Measurements from ENCODE around the gene ASPHD1. TPM values are rescaled to one million over a fixed set of nuclear protein-coding genes. Genes with fewer than 3 reads are reported as not detected.

The ASPHD1 gene
- total and polyA plus RNA-seq, 2 experiments from 2014 or later = 18.6 to 35.5 TPM

DNA sequence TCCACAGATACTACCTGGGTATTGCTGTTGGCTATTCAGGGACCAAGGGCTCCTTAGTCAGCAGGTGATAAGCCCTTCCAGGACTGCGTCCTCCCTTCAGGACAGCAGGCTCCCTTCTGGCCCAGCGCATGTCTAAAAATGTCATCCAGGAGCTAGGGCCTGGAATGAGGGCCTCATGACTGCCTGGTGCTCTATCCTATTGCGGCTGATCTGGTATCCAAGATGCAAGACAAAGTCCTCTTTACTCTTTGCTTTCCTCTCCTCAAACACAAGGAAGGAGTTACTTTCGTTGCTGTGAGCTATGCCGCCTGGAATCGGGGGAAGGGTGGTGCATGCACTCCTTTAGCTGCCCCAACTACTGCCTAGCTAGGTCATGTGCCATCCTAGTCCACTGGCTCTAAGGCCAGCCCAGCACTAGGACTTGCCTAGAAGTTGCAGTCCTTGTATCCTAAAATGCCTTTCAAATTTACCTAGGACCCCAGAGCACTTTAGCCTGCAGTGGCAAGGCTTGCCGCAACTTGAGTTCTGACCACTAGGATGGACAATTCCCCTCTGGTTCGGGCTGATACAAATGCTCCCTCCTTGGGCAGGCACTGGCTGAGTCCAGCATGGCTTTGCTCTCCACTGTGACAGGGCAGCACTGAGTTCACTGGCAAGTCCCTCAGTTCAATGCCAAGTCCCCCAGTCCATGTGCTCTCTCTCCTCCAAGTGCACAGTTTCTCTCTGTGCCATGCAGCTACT, 51.5 kb downstream of the ASPHD1 start:
- Histone ChIP-seq H4K20me1 (ENCODE audit: insufficient read depth, poor library complexity, severe bottlenecking) (no peaks in the 10 kb centered on the region), H3K9me2 (replicated peaks; ENCODE audit: insufficient read depth) (no peaks in the 10 kb centered on the region), H3K4me3 (no peak overlapping the region), H3K27ac (peak overlapping the region; percentile 78), H3K9me3 (ENCODE audit: low read depth) (no peaks in the 10 kb centered on the region), H3K36me3 (replicated peaks; ENCODE audit: insufficient read depth, low read depth) (no peaks in the 10 kb centered on the region), H3K79me2 (no peaks in the 10 kb centered on the region), H3K4me1 (ENCODE audit: insufficient read depth) (no peaks in the 10 kb centered on the region), H3K27me3 (no peaks in the 10 kb centered on the region), H3K4me2 (no peak overlapping the region), H2AFZ (no peak overlapping the region)
- peak; percentile 30 for DNase-seq (ENCODE audit: low spot score)
- TF ChIP-seq EZH2 (IDR thresholded peaks at IDR 0.05; ENCODE audit: borderline replicate concordance) = no peak
- TF ChIP-seq CTCF (IDR thresholded peaks at IDR 0.05; ENCODE audit: poor library complexity) = no peak
- no peak for TF ChIP-seq EZH2phosphoT487 (IDR thresholded peaks at IDR 0.05; ENCODE audit: low read depth, severe bottlenecking, unreplicated experiment)
- 77% methylated on average over 8 of the region's 8 CpGs for WGBS (ENCODE audit: low lambda C conversion rate, missing lambda C conversion rate)

Other genes with a start within 250 kb of the ASPHD1 start
- 0.03 and 0.08 TPM in 2 replicates for gene SPN, start 237.2 kb upstream of the ASPHD1 start, total RNA-seq
- 0.05 and 0.57 TPM in 2 replicates for gene SPN, start 237.2 kb upstream of the ASPHD1 start, polyA plus RNA-seq
- gene QPRT, start 221.3 kb upstream of the ASPHD1 start, total RNA-seq = 217 and 222 TPM in 2 replicates
- 340 and 371 TPM in 2 replicates for gene QPRT, start 221.3 kb upstream of the ASPHD1 start, polyA plus RNA-seq
- gene C16orf54, start 154.5 kb upstream of the ASPHD1 start, total RNA-seq = 0.10 TPM in 1 of 2 replicates, not detected in the other
- gene C16orf54, start 154.5 kb upstream of the ASPHD1 start, polyA plus RNA-seq = 0.16 and 0.52 TPM in 2 replicates
- gene ZG16, start 122.2 kb upstream of the ASPHD1 start, total RNA-seq = 2.1 and 3.0 TPM in 2 replicates
- gene ZG16, start 122.2 kb upstream of the ASPHD1 start, polyA plus RNA-seq = 1.9 and 2.7 TPM in 2 replicates
- gene KIF22, start 109.7 kb upstream of the ASPHD1 start, total RNA-seq = 42.6 and 43.3 TPM in 2 replicates
- gene KIF22, start 109.7 kb upstream of the ASPHD1 start, polyA plus RNA-seq = 42.5 and 44.5 TPM in 2 replicates
- 123 and 132 TPM in 2 replicates for gene MAZ, start 94.0 kb upstream of the ASPHD1 start, total RNA-seq
- 190 and 192 TPM in 2 replicates for gene MAZ, start 94.0 kb upstream of the ASPHD1 start, polyA plus RNA-seq
- gene PRRT2, start 88.3 kb upstream of the ASPHD1 start, total RNA-seq = 7.0 and 8.0 TPM in 2 replicates
- 11.1 and 23.9 TPM in 2 replicates for gene PRRT2, start 88.3 kb upstream of the ASPHD1 start, polyA plus RNA-seq
- 31.6 and 39.3 TPM in 2 replicates for gene PAGR1, start 84.3 kb upstream of the ASPHD1 start, total RNA-seq
- 48.5 and 53.4 TPM in 2 replicates for gene PAGR1, start 84.3 kb upstream of the ASPHD1 start, polyA plus RNA-seq
- 80.0 and 121 TPM in 2 replicates for gene MVP, start 80.0 kb upstream of the ASPHD1 start, total RNA-seq
- 140 and 146 TPM in 2 replicates for gene MVP, start 80.0 kb upstream of the ASPHD1 start, polyA plus RNA-seq
- 94.1 and 97.1 TPM in 2 replicates for gene CDIPT, start 37.3 kb upstream of the ASPHD1 start, total RNA-seq
- 143 and 147 TPM in 2 replicates for gene CDIPT, start 37.3 kb upstream of the ASPHD1 start, polyA plus RNA-seq
- 18.0 and 36.1 TPM in 2 replicates for gene SEZ6L2, start 938 bp upstream of the ASPHD1 start, total RNA-seq
- gene SEZ6L2, start 938 bp upstream of the ASPHD1 start, polyA plus RNA-seq = 39.9 and 45.8 TPM in 2 replicates
- 5.3 and 14.3 TPM in 2 replicates for gene KCTD13, start 25.7 kb downstream of the ASPHD1 start, total RNA-seq
- gene KCTD13, start 25.7 kb downstream of the ASPHD1 start, polyA plus RNA-seq = 18.8 and 23.5 TPM in 2 replicates
- gene TMEM219, start 61.6 kb downstream of the ASPHD1 start, total RNA-seq = 106 and 119 TPM in 2 replicates
- gene TMEM219, start 61.6 kb downstream of the ASPHD1 start, polyA plus RNA-seq = 175 and 189 TPM in 2 replicates
- 28.0 and 33.4 TPM in 2 replicates for gene TAOK2, start 73.4 kb downstream of the ASPHD1 start, total RNA-seq
- gene TAOK2, start 73.4 kb downstream of the ASPHD1 start, polyA plus RNA-seq = 24.3 and 24.5 TPM in 2 replicates
- 10.6 and 12.4 TPM in 2 replicates for gene HIRIP3, start 95.1 kb downstream of the ASPHD1 start, total RNA-seq
- gene HIRIP3, start 95.1 kb downstream of the ASPHD1 start, polyA plus RNA-seq = 9.0 and 12.9 TPM in 2 replicates
- 61.2 and 99.9 TPM in 2 replicates for gene INO80E, start 95.8 kb downstream of the ASPHD1 start, total RNA-seq
- gene INO80E, start 95.8 kb downstream of the ASPHD1 start, polyA plus RNA-seq = 14.0 and 17.6 TPM in 2 replicates
- 6.8 and 6.9 TPM in 2 replicates for gene DOC2A, start 110.5 kb downstream of the ASPHD1 start, total RNA-seq
- 11.4 and 13.0 TPM in 2 replicates for gene DOC2A, start 110.5 kb downstream of the ASPHD1 start, polyA plus RNA-seq
- gene C16orf92, start 122.7 kb downstream of the ASPHD1 start, total RNA-seq = not detected in 2 replicates
- gene C16orf92, start 122.7 kb downstream of the ASPHD1 start, polyA plus RNA-seq = not detected in 2 replicates
- gene TLCD3B, start 130.8 kb downstream of the ASPHD1 start, total RNA-seq = not detected in 2 replicates
- not detected in 2 replicates for gene TLCD3B, start 130.8 kb downstream of the ASPHD1 start, polyA plus RNA-seq
- gene ALDOA, start 165.3 kb downstream of the ASPHD1 start, total RNA-seq = 392 and 397 TPM in 2 replicates
- 882 and 924 TPM in 2 replicates for gene ALDOA, start 165.3 kb downstream of the ASPHD1 start, polyA plus RNA-seq
- gene PPP4C, start 175.5 kb downstream of the ASPHD1 start, total RNA-seq = 107 and 123 TPM in 2 replicates
- 212 and 236 TPM in 2 replicates for gene PPP4C, start 175.5 kb downstream of the ASPHD1 start, polyA plus RNA-seq
- gene TBX6, start 191.4 kb downstream of the ASPHD1 start, total RNA-seq = 0.56 and 0.60 TPM in 2 replicates
- 0.10 and 0.19 TPM in 2 replicates for gene TBX6, start 191.4 kb downstream of the ASPHD1 start, polyA plus RNA-seq
- 19.3 and 20.1 TPM in 2 replicates for gene YPEL3, start 195.7 kb downstream of the ASPHD1 start, total RNA-seq
- 82.1 and 103 TPM in 2 replicates for gene YPEL3, start 195.7 kb downstream of the ASPHD1 start, polyA plus RNA-seq
- gene GDPD3, start 213.0 kb downstream of the ASPHD1 start, total RNA-seq = 0.67 TPM in 1 of 2 replicates, not detected in the other
- gene GDPD3, start 213.0 kb downstream of the ASPHD1 start, polyA plus RNA-seq = 5.4 and 11.2 TPM in 2 replicates
- 34.6 and 57.6 TPM in 2 replicates for gene MAPK3, start 222.7 kb downstream of the ASPHD1 start, total RNA-seq
- 31.3 and 38.1 TPM in 2 replicates for gene MAPK3, start 222.7 kb downstream of the ASPHD1 start, polyA plus RNA-seq

Measured in hepatocyte (in vitro differentiated cells).